Mucosa of gallbladder (tissue), 1 donor: ENCODE measurements around the gene NDUFS1. TPM values are rescaled to one million over a fixed set of nuclear protein-coding genes. Genes with fewer than 3 reads are reported as not detected.
"Not testable (repeated sequence)": the region's sequence is repeated elsewhere in the genome, so short reads cannot be mapped to it uniquely, and the experiment has no call there.

Experiments
- DNase-seq: peaks from one replicate; pipeline ENCODE4 v3.0.0-alpha.2; 2020; ENCODE audit warnings: low spot score
- total RNA-seq: library from RNA; stranded (reverse); gene quantifications from one replicate; pipeline ENCODE4 v1.2.1, GENCODE V29; 2021
- donor health status: DM: no; HTN: no; CAD: no.

NDUFS1 gene
- total RNA-seq: 89.4 TPM

DNA sequence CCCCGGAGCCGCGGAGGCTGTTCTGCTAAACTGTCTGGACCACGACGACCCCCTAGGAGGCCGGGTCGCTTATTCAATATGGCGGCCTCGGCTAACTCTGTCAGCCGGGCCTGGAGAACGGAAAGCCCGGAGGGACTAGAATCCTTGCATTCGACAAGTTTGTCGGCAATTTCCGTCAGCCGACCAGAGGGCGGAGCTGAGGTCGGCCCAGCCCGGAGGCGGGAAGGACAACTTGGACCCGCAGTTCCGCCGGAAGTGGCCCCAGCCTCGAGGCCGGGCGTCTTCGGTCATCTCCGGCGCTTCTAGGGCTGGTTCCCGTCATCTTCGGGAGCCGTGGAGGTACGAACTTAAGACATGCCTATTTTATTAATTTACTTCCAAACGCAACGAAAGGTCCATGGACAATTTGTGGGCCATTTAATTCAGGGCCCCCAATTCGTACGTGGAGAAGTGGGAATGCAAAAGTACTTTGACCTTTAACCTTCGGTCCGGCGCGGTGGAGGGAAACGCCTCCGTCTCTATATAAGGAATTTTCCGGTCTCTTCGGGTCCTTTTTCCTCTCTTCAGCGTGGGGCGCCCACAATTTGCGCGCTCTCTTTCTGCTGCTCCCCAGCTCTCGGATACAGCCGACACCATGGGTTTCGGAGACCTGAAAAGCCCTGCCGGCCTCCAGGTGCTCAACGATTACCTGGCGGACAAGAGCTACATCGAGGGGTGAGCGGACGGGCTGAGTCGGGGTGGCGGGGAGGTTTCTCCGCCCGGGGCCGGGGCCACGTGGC is at the start of gene NDUFS1, which contains the start of gene EEF1B2:
TSS of gene NDUFS1 (minus strand) at position 99 of the 779 bp plus-strand sequence. CDS start 5,766 bp downstream, outside the sequence.
TSS of gene EEF1B2 (plus strand) at position 550 of the 779 bp plus-strand sequence. CDS start at position 635, 85 bp downstream.
- DNase-seq: peak; percentile 97

DNA sequence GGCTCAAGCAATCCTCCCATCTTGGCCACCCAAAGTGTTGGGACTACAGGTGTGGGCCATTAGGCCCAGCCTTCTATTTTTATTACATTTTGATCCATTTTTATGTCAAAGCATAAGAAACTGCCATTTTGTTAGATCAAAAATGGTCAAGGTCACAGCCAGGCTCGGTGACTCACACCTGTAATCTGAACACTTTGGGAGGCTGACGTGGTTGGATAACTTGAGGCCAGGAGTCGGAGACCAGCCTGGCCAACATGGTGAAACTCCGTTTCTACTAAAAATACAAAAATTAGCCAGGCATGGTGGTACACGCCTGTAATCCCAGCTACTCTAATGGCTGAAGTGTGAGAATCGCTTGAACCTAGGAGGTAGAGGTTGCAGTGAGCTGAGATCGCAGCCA is 49.7 kb upstream of the NDUFS1 start:
- DNase-seq: no peak

DNA sequence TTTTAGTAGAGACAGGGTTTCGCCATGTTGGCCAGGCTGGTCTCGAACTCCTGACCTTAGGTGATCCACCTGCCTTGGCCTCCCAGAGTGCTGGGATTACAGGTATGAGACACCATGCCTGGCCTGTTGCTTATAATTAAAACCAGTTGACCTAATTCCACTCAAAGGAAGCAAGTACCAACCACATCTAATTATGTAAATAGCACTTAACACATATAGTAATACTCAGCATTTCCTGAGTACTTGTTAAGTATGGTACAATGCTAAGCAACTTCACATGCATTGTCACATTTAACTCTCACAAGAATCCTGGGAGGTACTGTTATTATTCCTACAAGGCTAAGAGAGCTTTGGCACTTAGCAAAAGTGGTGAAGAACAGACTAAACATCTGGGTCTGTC is 48.1 kb upstream of the NDUFS1 start:
- not testable (repeated sequence) for DNase-seq

DNA sequence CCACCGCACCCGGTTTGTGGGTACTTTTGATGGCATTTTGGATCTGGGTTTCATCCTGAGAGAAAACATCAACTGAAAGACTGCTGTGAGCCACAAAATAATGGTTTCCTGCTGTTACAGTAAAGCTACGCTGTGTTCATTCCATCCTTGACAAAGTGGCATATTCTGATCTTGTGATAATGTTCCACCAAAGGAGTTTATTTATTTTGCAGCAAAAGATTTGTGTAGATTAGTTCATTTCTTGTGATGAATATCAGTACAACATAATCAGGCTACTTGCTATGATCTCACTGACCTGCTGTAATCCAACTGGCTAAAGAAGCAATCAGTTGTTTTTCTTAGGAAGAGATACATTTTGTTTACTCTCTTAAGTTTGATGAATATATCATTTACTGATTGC is 45.5 kb upstream of the NDUFS1 start:
- DNase-seq: no peak

DNA sequence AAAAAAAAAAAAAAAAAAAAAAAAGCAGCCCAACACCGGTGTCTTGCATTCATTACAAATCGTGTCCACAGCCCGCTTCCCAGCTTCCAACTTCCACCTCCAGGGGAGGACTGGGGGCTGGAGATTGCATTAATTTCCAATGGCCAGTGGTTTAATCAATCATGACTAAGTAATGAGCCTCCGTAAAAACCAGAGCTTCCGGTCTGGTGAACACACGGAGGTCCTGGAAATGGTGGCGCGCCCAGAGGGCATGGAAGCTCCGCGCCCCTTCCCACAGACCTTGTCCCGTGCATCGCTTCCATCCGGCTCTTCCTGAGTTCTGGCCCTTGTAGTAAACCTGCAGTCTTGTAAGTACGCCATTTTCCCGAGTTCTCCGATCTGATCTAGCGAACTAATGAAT is 44.1 kb upstream of the NDUFS1 start:
- no peak for DNase-seq

DNA sequence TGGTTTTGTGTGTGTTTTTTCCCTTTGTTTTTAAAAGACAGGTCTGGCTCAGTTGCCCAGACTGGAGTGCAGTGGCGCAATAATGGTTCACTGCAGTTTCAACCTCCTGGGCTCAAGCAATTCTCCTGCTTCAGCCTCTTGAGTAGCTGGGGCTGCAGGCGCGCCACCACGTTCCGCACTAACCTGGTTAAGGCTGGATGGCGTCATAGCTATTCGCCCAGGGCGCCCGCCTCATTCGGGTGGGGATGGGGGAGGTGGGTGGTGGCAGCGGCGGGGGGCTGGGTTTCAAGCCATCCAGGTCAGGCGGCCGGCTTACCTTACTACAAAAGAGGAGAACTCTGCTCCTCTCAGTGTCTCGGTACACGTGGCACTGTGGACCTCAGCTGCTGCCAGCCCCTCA is 43.2 kb upstream of the NDUFS1 start:
- DNase-seq: no peak

DNA sequence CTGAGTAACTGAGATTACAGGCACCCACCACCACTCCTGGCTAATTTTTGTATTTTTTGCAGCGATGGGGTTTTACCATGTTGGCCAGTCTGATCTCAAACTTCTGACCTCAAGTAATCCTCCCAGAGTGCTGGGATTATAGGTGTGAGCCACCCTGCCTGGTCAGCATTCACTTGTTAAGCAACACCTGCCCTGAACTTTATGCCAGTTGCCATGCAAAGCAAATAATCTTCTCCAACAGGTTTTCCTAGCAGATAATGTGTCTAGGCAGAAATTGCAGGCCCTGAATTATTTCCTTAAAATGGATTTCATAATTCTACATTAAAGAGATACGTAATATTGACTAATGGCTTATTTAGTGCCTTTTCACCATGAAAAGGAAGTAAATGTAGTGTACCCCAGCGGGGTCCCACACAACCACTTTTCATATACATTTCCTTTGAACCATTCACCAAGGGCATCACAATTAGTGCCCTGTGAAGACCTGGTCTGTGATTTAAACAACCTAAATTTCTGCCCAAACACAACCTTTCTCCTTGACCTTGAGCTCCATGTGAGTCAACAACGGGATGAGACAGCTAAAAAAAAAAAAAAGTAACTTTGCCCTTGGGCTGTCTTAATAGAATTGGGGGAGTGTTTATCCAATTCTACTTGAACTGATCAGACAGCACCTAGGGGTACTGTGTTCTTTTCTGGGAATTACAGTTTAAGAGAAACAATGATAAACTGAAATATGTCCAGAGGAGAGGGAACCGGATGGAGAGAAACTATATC is 42.0 kb upstream of the NDUFS1 start:
- no peak for DNase-seq

DNA sequence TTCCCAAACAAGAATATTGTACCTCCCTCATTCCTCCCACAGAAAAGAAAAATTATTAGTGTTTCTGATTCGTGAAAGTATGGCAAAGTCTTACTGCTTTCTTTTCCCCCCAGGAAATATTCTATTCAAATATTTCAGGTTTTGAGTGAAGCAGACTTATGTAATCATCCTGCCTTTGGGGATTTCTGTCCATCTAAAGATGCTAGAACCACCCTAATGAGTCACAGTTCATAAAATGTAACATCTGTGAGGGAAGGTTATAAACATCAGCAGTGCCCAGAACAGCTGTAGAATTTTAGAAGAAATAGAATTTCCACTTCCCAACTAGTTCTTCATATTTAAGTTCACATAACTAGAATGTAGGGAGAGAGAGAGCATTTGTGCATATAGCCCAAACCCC is 39.4 kb upstream of the NDUFS1 start:
- no peak for DNase-seq

DNA sequence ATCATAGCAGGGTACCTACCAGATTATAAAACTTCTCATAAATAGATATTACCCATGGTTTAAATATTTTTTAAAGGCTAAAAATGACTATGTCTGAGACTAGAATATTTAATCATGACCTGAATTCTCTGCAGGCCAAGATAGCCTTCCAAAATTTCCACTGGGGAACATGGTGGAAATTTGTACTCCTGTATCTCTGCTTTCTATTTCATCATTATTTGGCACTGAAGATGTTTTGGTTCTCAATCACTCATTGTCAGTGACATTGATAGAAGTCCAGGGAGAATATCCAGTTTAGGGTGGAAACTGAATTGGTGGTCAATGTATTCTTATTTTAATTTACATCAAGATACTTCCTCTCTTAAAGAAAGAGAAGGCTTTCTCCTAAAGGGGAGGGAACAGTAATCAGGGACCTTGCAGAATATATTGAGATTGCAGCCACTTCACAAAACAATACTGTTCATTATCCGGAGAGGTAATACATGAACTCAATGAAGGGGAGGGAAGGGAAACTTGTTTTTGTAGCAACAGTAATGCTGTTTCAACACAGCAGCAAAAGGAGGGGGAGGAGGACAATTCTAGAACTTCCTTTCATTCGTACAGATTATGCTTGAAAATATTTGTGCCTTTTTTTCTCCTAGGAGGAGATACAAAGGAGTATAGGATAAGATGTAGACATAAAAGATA is 34.6 kb upstream of the NDUFS1 start:
- no peak for DNase-seq

DNA sequence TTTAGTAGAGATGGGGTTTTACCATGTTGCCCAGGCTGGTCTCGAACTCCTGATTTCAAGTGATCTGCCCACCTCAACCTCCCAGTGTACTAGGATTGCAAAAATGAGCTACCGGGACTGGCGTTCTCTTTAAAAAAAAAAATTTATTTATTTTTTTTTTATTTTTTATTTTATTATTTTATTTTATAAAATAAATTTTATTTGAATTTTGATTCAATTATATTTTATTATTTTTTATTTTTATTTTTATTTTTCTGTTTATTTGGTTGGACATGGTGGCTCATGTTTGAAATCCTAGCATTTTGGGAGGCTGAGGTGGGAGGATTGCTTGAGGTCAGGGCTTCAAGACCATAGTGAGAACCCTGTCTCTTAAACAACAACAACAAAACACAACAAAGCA is 32.9 kb upstream of the NDUFS1 start:
- DNase-seq: no peak

DNA sequence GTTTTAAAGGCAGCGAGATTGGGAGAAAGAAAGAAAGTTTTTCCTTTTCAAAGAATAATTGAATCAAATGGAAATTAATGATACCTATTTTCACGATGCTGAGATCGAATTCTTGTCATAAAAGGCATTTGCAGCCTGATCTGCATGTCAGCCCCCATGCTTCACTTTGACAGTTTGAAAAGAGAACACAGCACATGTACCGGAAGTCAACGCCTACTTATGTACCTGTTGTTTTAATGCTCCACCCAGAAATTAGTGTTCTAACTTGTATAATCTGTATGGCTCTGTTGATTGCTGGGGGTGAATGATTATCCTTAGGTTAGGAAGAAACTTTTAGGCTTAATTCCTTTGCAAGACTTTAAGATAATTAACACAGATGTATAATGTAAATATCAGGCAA is 31.4 kb upstream of the NDUFS1 start:
- no peak for DNase-seq

DNA sequence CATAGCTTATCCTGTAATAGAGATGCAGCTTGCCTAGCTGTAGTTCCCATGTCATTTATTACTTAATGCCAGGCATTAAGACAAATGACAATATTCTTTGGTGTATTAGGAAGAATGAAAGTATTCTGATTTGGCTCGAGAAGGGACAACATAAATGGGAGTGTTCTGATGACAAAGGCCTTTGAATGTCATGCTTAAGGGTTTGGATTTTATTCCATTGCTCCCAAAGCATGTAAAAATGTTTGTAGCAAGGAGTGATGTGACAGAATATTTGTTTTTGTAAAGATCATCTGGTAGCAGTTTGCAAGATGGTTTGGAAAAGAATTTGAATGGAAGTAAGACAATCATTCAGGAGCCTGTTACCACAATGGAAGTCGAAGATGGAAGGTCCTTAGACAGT is 30.9 kb upstream of the NDUFS1 start:
- no peak for DNase-seq

DNA sequence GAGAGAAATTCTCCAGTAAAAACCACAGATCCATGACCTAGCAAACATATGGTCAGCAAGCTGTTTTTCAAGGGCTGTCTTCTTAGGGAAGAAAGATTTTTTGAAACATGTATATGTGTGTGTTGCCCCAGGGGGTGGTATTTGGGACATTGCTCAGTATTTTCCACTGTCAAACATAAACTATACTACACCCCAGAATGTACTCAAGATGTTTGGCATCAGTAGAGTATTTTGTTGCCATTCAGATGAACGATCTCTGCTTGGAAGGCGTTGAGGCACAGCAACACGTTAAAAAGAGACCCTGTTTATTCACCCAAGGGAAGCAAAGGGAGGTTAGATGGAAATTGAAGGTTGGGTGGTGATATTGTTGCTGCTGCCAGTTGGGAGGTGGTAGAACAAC is 30.4 kb upstream of the NDUFS1 start:
- no peak for DNase-seq

DNA sequence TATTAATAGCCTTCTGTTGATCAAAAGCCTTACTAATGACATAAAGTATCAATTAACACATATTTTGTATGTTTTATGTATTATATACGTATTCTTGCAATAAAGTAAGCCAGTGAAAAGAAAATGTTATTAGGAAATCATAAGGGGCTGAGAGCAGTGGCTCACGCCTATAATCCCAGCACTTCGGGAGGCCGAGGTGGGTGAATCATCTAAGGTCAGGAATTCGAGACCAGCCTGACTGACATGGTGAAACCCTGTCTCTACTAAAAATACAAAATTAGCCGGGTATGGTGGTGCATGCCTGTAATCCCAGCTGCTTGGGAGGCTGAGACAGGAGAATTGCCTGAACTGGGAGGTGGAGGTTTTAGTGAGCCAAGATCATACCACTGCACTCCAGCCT is 22.3 kb upstream of the NDUFS1 start:
- not testable (repeated sequence) for DNase-seq

DNA sequence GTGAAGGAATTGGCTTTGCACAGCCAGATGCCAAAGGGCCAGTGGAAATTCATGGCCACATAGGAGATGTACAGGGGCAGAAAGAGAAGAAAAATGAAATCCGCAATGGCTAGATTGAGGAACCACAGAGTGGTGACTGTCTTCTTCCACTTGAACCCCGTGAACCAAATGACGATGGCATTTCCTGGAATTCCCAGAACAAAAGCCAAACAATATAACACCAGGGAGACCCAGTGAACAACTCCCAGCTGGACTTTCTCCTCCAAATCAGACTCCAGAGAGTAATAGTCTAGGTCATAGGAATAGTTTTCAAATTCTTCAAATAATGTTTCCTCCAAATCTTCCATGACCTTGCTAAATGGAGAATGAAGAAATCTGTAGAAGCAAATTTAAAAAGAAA is 17.7 kb upstream of the NDUFS1 start:
- no peak for DNase-seq

DNA sequence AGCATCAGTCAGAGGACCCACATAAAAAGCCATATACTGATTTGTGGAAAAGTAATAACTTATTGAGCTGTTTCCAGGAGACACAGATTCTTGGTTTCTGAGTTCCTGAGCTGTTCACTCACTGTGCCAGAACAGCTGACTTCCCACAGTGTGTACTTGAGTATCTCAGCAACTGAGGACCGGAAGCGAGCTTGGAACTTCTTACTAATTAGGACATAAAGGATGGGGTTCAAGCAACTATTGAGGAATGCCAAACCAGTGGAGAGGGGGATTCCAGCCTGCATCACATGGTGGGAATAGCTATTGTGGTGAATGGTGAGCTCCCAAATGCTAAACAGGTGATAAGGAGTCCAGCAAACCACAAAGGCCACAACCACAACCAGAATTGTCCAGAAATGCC is 16.9 kb upstream of the NDUFS1 start:
- DNase-seq: no peak

DNA sequence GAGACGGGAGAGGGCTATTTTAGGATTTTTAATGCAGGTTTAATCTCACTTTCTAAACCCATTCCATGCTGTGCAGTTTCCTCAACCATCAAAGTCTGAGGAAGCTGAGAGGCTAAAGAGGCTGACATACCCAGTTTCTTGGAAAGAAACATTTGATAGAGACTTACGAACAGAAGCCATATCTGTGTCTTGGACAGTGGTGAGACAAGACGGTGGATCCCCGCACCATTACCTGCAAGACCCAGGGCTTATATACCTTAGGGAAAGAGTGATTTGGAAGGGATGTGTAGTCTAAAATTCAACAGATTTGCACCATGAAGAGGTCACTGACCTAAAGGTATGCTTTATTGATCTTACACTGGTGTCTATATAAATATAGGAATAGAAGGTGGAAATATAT is 13.9 kb upstream of the NDUFS1 start:
- DNase-seq: no peak

DNA sequence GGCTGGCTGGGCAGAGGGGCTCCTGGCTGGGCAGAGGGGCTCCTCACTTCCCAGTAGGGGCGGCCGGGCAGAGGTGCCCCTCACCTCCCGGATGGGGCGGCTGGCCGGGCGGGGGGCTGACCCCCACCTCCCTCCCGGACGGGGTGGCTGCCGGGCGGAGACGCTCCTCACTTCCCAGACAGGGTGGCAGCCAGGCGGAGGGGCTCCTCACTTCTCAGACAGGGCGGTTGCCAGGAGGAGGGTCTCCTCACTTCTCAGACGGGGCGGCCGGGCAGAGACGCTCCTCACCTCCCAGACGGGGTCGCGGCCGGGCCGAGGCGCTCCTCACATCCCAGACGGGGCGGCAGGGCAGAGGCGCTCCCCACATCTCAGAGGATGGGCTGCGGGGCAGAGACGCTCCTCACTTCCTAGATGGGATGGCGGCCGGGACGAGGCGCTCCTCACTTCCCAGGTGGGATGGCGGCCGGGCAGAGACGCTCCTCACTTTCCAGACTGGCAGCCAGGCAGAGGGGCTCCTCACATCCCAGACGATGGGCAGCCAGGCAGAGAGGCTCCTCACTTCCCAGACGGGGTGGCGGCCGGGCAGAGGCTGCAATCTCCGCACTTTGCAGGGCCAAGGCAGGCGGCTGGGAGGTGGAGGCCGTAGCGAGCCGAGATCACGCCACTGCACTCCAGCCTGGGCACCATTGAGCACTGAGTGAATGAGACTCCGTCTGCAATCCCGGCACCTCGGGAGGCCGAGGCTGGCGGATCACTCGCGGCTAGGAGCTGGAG is 12.6 kb upstream of the NDUFS1 start:
- DNase-seq: not testable (repeated sequence)

DNA sequence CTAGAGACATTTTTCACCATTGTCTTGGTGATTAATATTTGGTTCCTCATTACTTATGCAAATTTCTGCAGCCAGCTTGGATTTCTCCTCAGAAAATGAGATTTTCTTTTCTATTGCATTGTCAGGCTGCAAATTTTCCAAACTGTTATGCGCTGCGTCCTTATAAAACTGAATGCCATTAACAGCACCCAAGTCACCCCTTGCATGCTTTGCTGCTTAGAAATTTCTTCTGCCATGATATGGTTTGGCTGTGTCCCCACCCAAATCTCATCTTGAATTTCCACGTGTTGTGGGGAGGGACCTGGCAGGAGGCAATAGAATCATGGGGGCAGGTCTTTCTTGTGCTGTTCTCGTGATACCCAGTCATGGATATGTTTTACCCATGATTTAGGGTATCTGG is 9.0 kb upstream of the NDUFS1 start:
- DNase-seq: not testable (repeated sequence)

DNA sequence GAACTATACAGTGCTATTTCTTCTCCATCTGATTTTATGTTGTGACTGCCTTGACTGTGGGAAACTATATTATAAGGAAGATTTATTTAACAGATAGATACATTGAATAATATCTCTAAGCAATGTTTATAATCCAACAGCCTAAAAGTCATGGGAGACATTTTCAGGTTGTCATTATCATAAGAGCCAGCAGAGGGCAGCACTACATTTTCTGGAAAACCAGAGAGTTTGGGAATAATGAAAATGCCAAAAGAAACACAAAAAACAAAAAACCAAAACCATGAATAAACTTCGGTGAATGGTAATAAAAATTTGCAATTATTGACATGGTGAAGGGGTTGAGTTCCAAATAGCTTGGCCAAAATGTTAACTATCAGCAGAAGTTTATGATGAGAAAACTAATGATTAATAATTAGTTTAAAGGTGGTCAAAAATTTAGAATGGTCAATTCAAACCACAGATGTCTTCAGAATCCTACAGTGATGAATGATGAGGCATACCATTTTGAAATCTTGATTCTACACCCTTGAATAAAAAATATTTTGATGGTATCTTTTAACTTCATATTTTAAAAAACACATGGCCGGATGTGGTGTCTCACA is 5.1 kb upstream of the NDUFS1 start:
- DNase-seq: peak; percentile 36

DNA sequence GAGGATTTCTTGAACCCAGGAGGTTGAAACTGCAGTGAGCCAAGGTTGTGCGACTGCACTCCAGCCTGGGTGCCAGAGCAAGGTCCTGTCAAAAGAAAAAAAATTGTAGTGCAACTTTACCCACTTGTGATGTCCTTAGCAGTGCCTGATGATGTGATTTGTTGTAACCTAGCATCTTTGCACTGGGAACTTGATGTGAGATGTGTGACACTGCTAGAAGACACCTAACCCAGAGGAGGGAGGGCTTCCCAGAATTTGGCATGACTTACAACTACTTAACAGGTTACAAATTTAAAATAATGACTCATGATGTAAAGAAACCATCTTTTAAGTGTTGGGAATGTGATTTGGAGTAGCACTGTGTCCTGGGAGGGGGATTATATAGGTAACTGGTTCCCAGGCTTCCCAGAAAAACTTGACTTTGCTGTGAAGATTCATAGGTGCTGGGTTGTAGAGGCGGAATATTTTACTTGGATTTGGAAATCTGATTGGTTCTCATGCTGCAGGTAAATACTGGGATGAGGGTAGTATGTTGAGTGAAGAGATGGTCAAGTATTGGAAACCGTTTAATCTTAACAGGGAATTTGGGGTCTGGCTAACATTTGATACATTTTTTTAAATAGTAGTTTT is 4.1 kb upstream of the NDUFS1 start:
- no peak for DNase-seq
